PC-9 (cell line): ENCODE results near the gene GCLC.

Source experiments
- EZH2 ChIP-seq: fragments of 200-600 bp; sonication (generic); IDR thresholded peaks from 2 replicates; pipeline ENCODE4 v1.8.0; 2017; ENCODE audit warnings: antibody characterized with exemption, low read depth
- TF ChIP-seq, protein P1 (sequence below): fragments of 200-600 bp; sonication (generic); conservative IDR thresholded peaks from 2 replicates; pipeline ENCODE4 v1.6.1; 2017; ENCODE audit warnings: mixed run types, antibody characterized with exemption, mild to moderate bottlenecking, moderate library complexity

DNA sequence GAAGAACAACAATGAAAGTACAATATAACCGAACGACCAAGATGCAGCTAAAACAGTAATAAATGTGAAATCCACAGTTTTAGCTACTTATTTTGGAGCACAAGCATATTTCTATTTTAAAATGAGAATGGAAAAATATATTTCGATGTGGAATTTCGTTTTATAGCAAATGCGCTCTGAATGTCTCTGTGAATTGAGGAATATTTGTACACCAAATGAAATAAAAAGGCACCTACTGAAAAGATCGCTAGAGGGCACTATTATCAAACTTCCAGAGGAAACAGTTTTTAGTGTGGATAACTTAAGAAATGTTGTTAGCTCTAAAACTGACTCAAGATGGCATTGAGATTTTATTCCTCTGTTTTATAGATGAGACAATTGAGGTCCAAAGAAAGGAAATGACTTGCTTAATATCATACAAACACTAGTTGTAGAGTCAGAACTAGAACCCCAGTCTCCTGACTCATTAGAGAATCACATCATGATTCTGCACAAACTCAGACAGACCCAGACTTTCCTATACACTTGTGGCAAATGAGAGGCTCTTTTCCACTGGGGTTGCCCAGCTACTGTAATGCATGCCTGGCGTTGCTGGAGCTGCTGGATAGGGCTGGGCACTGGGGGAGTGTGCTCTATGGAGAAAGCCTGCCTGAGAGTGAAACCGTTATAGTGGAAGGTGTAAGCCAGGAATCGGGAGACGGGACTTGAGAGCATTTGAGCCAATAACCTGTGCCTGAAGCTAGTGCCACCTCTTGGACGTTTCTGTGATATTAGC, 51.9 kb downstream of the GCLC start:
- TF ChIP-seq, protein P1, sequence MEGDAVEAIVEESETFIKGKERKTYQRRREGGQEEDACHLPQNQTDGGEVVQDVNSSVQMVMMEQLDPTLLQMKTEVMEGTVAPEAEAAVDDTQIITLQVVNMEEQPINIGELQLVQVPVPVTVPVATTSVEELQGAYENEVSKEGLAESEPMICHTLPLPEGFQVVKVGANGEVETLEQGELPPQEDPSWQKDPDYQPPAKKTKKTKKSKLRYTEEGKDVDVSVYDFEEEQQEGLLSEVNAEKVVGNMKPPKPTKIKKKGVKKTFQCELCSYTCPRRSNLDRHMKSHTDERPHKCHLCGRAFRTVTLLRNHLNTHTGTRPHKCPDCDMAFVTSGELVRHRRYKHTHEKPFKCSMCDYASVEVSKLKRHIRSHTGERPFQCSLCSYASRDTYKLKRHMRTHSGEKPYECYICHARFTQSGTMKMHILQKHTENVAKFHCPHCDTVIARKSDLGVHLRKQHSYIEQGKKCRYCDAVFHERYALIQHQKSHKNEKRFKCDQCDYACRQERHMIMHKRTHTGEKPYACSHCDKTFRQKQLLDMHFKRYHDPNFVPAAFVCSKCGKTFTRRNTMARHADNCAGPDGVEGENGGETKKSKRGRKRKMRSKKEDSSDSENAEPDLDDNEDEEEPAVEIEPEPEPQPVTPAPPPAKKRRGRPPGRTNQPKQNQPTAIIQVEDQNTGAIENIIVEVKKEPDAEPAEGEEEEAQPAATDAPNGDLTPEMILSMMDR, result peak; percentile 80
- no peak for TF ChIP-seq EZH2
